Measurements from ENCODE around the gene ZNF780A. TPM values are rescaled to one million over a fixed set of nuclear protein-coding genes. Genes with fewer than 3 reads are reported as not detected.

ZNF780A gene
- total and polyA plus RNA-seq, 2 of the 13 experiments (the other 11 are each of a cell fraction or from before 2014, with no cell fraction given): 13.5 to 22.7 TPM

GRCh38 chr19:40055832-40056504 lies 34.8 kb downstream of the ZNF780A start, which contains the start of gene ZNF780B (continued):
- TF ChIP-seq ARID5B (CRISPR knock-in tag; IDR thresholded peaks at IDR 0.05) (no peak), LBX2 (CRISPR knock-in tag; IDR thresholded peaks at IDR 0.05; ENCODE audit: borderline replicate concordance) (peak; percentile 87; the same call in 1 of the 2 replicates), RFXAP (CRISPR knock-in tag; IDR thresholded peaks at IDR 0.05; ENCODE audit: borderline replicate concordance) (no peak), ZNF230 (CRISPR knock-in tag; IDR thresholded peaks at IDR 0.05) (0 out of 2 replicates have a peak, but pooled peaks have one; percentile 45), GMEB1 (CRISPR knock-in tag; IDR thresholded peaks at IDR 0.05; ENCODE audit: borderline replicate concordance) (peak; percentile 45; the same call in 1 of the 2 replicates), ZNF274 (CRISPR knock-in tag; IDR thresholded peaks at IDR 0.05) (peak; percentile 86), SOX5 (CRISPR knock-in tag; IDR thresholded peaks at IDR 0.05; ENCODE audit: borderline replicate concordance) (no peak), ZNF335 (CRISPR knock-in tag; IDR thresholded peaks at IDR 0.05) (no peak; the same call in 1 of the 2 replicates), JUND (CRISPR knock-in tag; IDR thresholded peaks at IDR 0.05) (no peak), ZBTB14 (CRISPR knock-in tag; IDR thresholded peaks at IDR 0.05) (no peak), HOXA5 (CRISPR knock-in tag; IDR thresholded peaks at IDR 0.05) (peak; percentile 55; the same call in 1 of the 2 replicates), POGZ (CRISPR knock-in tag; IDR thresholded peaks at IDR 0.05) (peak; percentile 63), GABPB1 (CRISPR knock-in tag; IDR thresholded peaks at IDR 0.05) (peak; percentile 95), CREBL2 (CRISPR knock-in tag; IDR thresholded peaks at IDR 0.05; ENCODE audit: borderline replicate concordance) (peak; percentile 78; the same call in 1 of the 2 replicates), BRD4 (CRISPR knock-in tag; IDR thresholded peaks at IDR 0.05) (no peak), ZNF430 (CRISPR knock-in tag; IDR thresholded peaks at IDR 0.05) (0 out of 2 replicates have a peak, but pooled peaks have one; percentile 56), AGO1 (IDR thresholded peaks at IDR 0.05; ENCODE audit: low read depth, low read length, poor library complexity, severe bottlenecking) (no peak), ZNF362 (CRISPR knock-in tag; IDR thresholded peaks at IDR 0.05; ENCODE audit: borderline replicate concordance) (peak; percentile 13; the same call in 1 of the 2 replicates)
